Activated naive CD8-positive, alpha-beta T cell treated with anti-CD3 and anti-CD28 coated beads, Interleukin-2, amount 10 ng/mL, durations not matched to agents 7 days and 5 days (primary cell): ENCODE measurements around the gene RBPJL. TPM values are rescaled to one million over a fixed set of nuclear protein-coding genes. Genes with fewer than 3 reads are reported as not detected.

ENCODE experiments used
- ATAC-seq: fragments of 150-1000 bp; cut with Tn5 transposase; one replicate; pipeline ENCODE4 v1.10.0; 2021; ENCODE audit warnings: low read depth, moderate library complexity
- POLR2A ChIA-PET: fragments of 350-600 bp; sonication (Branson Sonifier 250); formaldehyde crosslinking; loops from one replicate; lab custom pipeline; 2021; ENCODE audit warnings: antibody characterized with exemption; lab: Charles Lee
- DNase-seq: peaks from one replicate; pipeline ENCODE4 v3.0.0; 2021
- H3K27ac Mint-ChIP-seq: one replicate; pipeline ENCODE4 v1.8.0; 2022; ENCODE audit warnings: mild to moderate bottlenecking, mixed read lengths
- H3K27me3 Mint-ChIP-seq: one replicate; pipeline ENCODE4 v1.8.0; 2022; ENCODE audit warnings: mild to moderate bottlenecking, moderate library complexity, mixed read lengths
- H3K36me3 Mint-ChIP-seq: one replicate; pipeline ENCODE4 v1.8.0; 2021; ENCODE audit warnings: mild to moderate bottlenecking, mixed read lengths
- H3K4me1 Mint-ChIP-seq: one replicate; pipeline ENCODE4 v1.8.0; 2021; ENCODE audit warnings: mixed read lengths
- H3K4me3 Mint-ChIP-seq: one replicate; pipeline ENCODE4 v1.8.0; 2022; ENCODE audit warnings: mild to moderate bottlenecking, moderate library complexity, mixed read lengths
- H3K9me3 Mint-ChIP-seq: one replicate; pipeline ENCODE4 v1.8.0; 2021; ENCODE audit warnings: mixed read lengths
- total RNA-seq, 2 experiments: library from RNA; stranded (reverse); gene quantifications; one replicate each; pipeline ENCODE4 v1.2.3, GENCODE V29; 2021

RBPJL gene
- total RNA-seq, 2 experiments from 2014 or later: not detected

- H3K4me3 Mint-ChIP-seq: no peak overlapping the region
- DNase-seq (no peak), ATAC-seq (no peak)
- H3K36me3 Mint-ChIP-seq: peaks cover 2% of the 10 kb centered on the region
- no peaks in the 10 kb centered on the region for H3K9me3 Mint-ChIP-seq
- POLR2A ChIA-PET: no interaction called here
- no peak overlapping the region for H3K27ac Mint-ChIP-seq
- no peaks in the 10 kb centered on the region for H3K4me1 Mint-ChIP-seq
- no peaks in the 10 kb centered on the region for H3K27me3 Mint-ChIP-seq
Observed at GRCh38 chr20:45336530-45337366, 30.1 kb downstream of the RBPJL start.

- Mint-ChIP-seq H3K27me3 (no peaks in the 10 kb centered on the region), H3K9me3 (no peaks in the 10 kb centered on the region), H3K4me1 (no peaks in the 10 kb centered on the region), H3K36me3 (peaks cover 2% of the 10 kb centered on the region), H3K27ac (no peak overlapping the region), H3K4me3 (no peak overlapping the region)
- POLR2A ChIA-PET: no interaction called here
- ATAC-seq (no peak), DNase-seq (no peak)
Observed at GRCh38 chr20:45337367-45338120, 30.9 kb downstream of the RBPJL start.

GRCh38 chr20:45338121-45339030 lies 31.7 kb downstream of the RBPJL start:
- DNase-seq: no peak
- H3K27ac Mint-ChIP-seq: no peak overlapping the region
- H3K4me3 Mint-ChIP-seq: no peak overlapping the region
- H3K27me3 Mint-ChIP-seq: no peaks in the 10 kb centered on the region
- H3K36me3 Mint-ChIP-seq: peaks cover 2% of the 10 kb centered on the region
- no peak for ATAC-seq
- POLR2A ChIA-PET: no interaction called here
- H3K4me1 Mint-ChIP-seq: no peaks in the 10 kb centered on the region
- H3K9me3 Mint-ChIP-seq: no peaks in the 10 kb centered on the region

GRCh38 chr20:45339084-45339483 lies 32.4 kb downstream of the RBPJL start:
- peaks cover 2% of the 10 kb centered on the region for H3K36me3 Mint-ChIP-seq
- H3K27ac Mint-ChIP-seq: no peak overlapping the region
- POLR2A ChIA-PET: no interaction called here

GRCh38 chr20:45339799-45340198 lies 33.2 kb downstream of the RBPJL start:
- Mint-ChIP-seq H3K9me3 (no peaks in the 10 kb centered on the region), H3K4me1 (no peaks in the 10 kb centered on the region), H3K36me3 (peaks cover 2% of the 10 kb centered on the region), H3K27ac (no peak overlapping the region), H3K4me3 (no peak overlapping the region), H3K27me3 (no peaks in the 10 kb centered on the region)
- POLR2A ChIA-PET: no interaction called here
- ATAC-seq: no peak
- DNase-seq: no peak

More at GRCh38 chr20:45339084-45339483, 32.4 kb downstream of the RBPJL start:
- Mint-ChIP-seq H3K4me3 (no peak overlapping the region), H3K4me1 (no peaks in the 10 kb centered on the region), H3K27me3 (no peaks in the 10 kb centered on the region), H3K9me3 (no peaks in the 10 kb centered on the region)
- ATAC-seq: no peak
- DNase-seq: no peak

GRCh38 chr20:45340236-45340847 lies 33.7 kb downstream of the RBPJL start:
- H3K36me3 Mint-ChIP-seq: peaks cover 2% of the 10 kb centered on the region
- POLR2A ChIA-PET: no interaction called here
- peaks cover 3% of the 10 kb centered on the region for H3K4me1 Mint-ChIP-seq
- ATAC-seq (no peak), DNase-seq (no peak)
- no peak overlapping the region for H3K4me3 Mint-ChIP-seq
- no peak overlapping the region for H3K27ac Mint-ChIP-seq
- no peaks in the 10 kb centered on the region for H3K27me3 Mint-ChIP-seq
- no peaks in the 10 kb centered on the region for H3K9me3 Mint-ChIP-seq

- Mint-ChIP-seq H3K4me1 (peaks cover 6% of the 10 kb centered on the region), H3K27me3 (peaks cover 1% of the 10 kb centered on the region), H3K4me3 (no peak overlapping the region), H3K36me3 (peaks cover under 1% of the 10 kb centered on the region), H3K9me3 (no peaks in the 10 kb centered on the region), H3K27ac (no peak overlapping the region)
- POLR2A ChIA-PET: interaction anchor here (0.6 kb wide), 1 partner anchor 14 kb away, joined by 3 read pairs; no protein-coding TSS in a partner anchor
- DNase-seq (no peak), ATAC-seq (no peak)
Observed at GRCh38 chr20:45340951-45341350, 34.3 kb downstream of the RBPJL start.

GRCh38 chr20:45341579-45341938 lies 34.9 kb downstream of the RBPJL start:
- no peak overlapping the region for H3K4me3 Mint-ChIP-seq
- H3K27me3 Mint-ChIP-seq: peaks cover 1% of the 10 kb centered on the region
- ATAC-seq (no peak), DNase-seq (no peak)
- H3K9me3 Mint-ChIP-seq: no peaks in the 10 kb centered on the region
- peaks cover 9% of the 10 kb centered on the region for H3K4me1 Mint-ChIP-seq
- POLR2A ChIA-PET: no interaction called here
- H3K36me3 Mint-ChIP-seq: no peaks in the 10 kb centered on the region
- no peak overlapping the region for H3K27ac Mint-ChIP-seq

- H3K4me3 Mint-ChIP-seq: no peak overlapping the region
- ATAC-seq (no peak), DNase-seq (no peak)
- no peak overlapping the region for H3K27ac Mint-ChIP-seq
- POLR2A ChIA-PET: no interaction called here
- peaks cover 1% of the 10 kb centered on the region for H3K27me3 Mint-ChIP-seq
- H3K9me3 Mint-ChIP-seq: no peaks in the 10 kb centered on the region
- peaks cover 15% of the 10 kb centered on the region for H3K4me1 Mint-ChIP-seq
- H3K36me3 Mint-ChIP-seq: no peaks in the 10 kb centered on the region
Observed at GRCh38 chr20:45341939-45342854, 35.6 kb downstream of the RBPJL start.

GRCh38 chr20:45342855-45343531 lies 36.4 kb downstream of the RBPJL start:
- POLR2A ChIA-PET: no interaction called here
- DNase-seq: no peak

GRCh38 chr20:45343532-45344167 lies 37.0 kb downstream of the RBPJL start:
- H3K4me1 Mint-ChIP-seq: peaks cover 21% of the 10 kb centered on the region
- H3K27ac Mint-ChIP-seq: no peak overlapping the region
- POLR2A ChIA-PET: no interaction called here
- H3K4me3 Mint-ChIP-seq: no peak overlapping the region
- ATAC-seq (no peak), DNase-seq (no peak)
- H3K27me3 Mint-ChIP-seq: peaks cover 1% of the 10 kb centered on the region
- H3K9me3 Mint-ChIP-seq: no peaks in the 10 kb centered on the region
- no peaks in the 10 kb centered on the region for H3K36me3 Mint-ChIP-seq

More at GRCh38 chr20:45342855-45343531, 36.4 kb downstream of the RBPJL start:
- Mint-ChIP-seq H3K4me3 (no peak overlapping the region), H3K9me3 (no peaks in the 10 kb centered on the region), H3K36me3 (no peaks in the 10 kb centered on the region), H3K27me3 (peaks cover 1% of the 10 kb centered on the region), H3K4me1 (peaks cover 19% of the 10 kb centered on the region), H3K27ac (no peak overlapping the region)
- ATAC-seq: no peak
